Measurements from ENCODE around the gene ZNF32.

ZNF32 gene

GRCh38 chr10:43648398-43649184 lies at the start of gene ZNF32:
ZNF32 (minus strand) TSS chr10:43648881; CDS start chr10:43646133, 2,748 bp downstream.
- DNase-seq (ENCODE audit: low read depth in 2 of 2): peak; percentile 49 to 61

- DNase-seq (ENCODE audit: low read depth in 2 of 2): no peak
Observed at GRCh38 chr10:43698156-43698555, 49.5 kb upstream of the ZNF32 start.

GRCh38 chr10:43696909-43697483 lies 48.3 kb upstream of the ZNF32 start:
- DNase-seq (ENCODE audit: low read depth in 2 of 2): no peak

- no peak for DNase-seq (ENCODE audit: low read depth in 2 of 2)
Observed at GRCh38 chr10:43695730-43696129, 47.0 kb upstream of the ZNF32 start.

GRCh38 chr10:43695321-43695720 lies 46.6 kb upstream of the ZNF32 start:
- DNase-seq (ENCODE audit: low read depth in 2 of 2): no peak

- DNase-seq (ENCODE audit: low read depth in 2 of 2): no peak
Observed at GRCh38 chr10:43694526-43694925, 45.8 kb upstream of the ZNF32 start.

- no peak for DNase-seq (ENCODE audit: low read depth in 2 of 2)
Observed at GRCh38 chr10:43693602-43694001, 44.9 kb upstream of the ZNF32 start.

- DNase-seq (ENCODE audit: low read depth in 2 of 2): no peak
Observed at GRCh38 chr10:43692051-43692825, 43.6 kb upstream of the ZNF32 start.

- no peak for DNase-seq (ENCODE audit: low read depth in 2 of 2)
Observed at GRCh38 chr10:43691485-43691884, 42.8 kb upstream of the ZNF32 start.

GRCh38 chr10:43689955-43690771 lies 41.5 kb upstream of the ZNF32 start:
- DNase-seq (ENCODE audit: low read depth in 2 of 2): peak; percentile 66 to 72

GRCh38 chr10:43689618-43689954 lies 40.9 kb upstream of the ZNF32 start:
- DNase-seq (ENCODE audit: low read depth in 2 of 2): peak in 1 of 2 donors; percentile 11

- no peak for DNase-seq (ENCODE audit: low read depth in 2 of 2)
Observed at GRCh38 chr10:43689007-43689491, 40.4 kb upstream of the ZNF32 start.

- DNase-seq (ENCODE audit: low read depth in 2 of 2): no peak
Observed at GRCh38 chr10:43688348-43688892, 39.7 kb upstream of the ZNF32 start.

- no peak for DNase-seq (ENCODE audit: low read depth in 2 of 2)
Observed at GRCh38 chr10:43687373-43687772, 38.7 kb upstream of the ZNF32 start.

GRCh38 chr10:43686414-43686813 lies 37.7 kb upstream of the ZNF32 start:
- no peak for DNase-seq (ENCODE audit: low read depth in 2 of 2)

- DNase-seq (ENCODE audit: low read depth in 2 of 2): no peak
Observed at GRCh38 chr10:43685744-43686143, 37.1 kb upstream of the ZNF32 start.

GRCh38 chr10:43684292-43684559 lies 35.5 kb upstream of the ZNF32 start:
- no peak for DNase-seq (ENCODE audit: low read depth in 2 of 2)

- DNase-seq (ENCODE audit: low read depth in 2 of 2): no peak
Observed at GRCh38 chr10:43683451-43684291, 35.0 kb upstream of the ZNF32 start.

- DNase-seq (ENCODE audit: low read depth in 2 of 2): no peak
Observed at GRCh38 chr10:43682956-43683355, 34.3 kb upstream of the ZNF32 start.

GRCh38 chr10:43681721-43682120 lies 33.0 kb upstream of the ZNF32 start:
- DNase-seq (ENCODE audit: low read depth in 2 of 2): no peak

- no peak for DNase-seq (ENCODE audit: low read depth in 2 of 2)
Observed at GRCh38 chr10:43681220-43681619, 32.5 kb upstream of the ZNF32 start.

Data from stimulated activated CD8-positive, alpha-beta memory T cell treated with anti-CD3 and anti-CD28 coated beads, Interleukin-2, amount 100 ng/mL, for 1 hour (primary cell).